Activated B cell treated with CpG ODN at 0.5 μM for 24 hours (primary cell): ENCODE data around the gene HOXB8. TPM values are rescaled to one million over a fixed set of nuclear protein-coding genes. Genes with fewer than 3 reads are reported as not detected.

Experiments used
- ATAC-seq: fragments of 200-7000 bp; cut with Tn5 transposase; one replicate; pipeline ENCODE4 v1.10.0; 2021; ENCODE audit warnings: low read depth, mild to moderate bottlenecking, moderate library complexity
- CTCF ChIA-PET: fragments of 350-600 bp; sonication (Branson Sonifier 250); formaldehyde crosslinking; loops from one replicate; lab custom pipeline; 2021; ENCODE audit warnings: antibody characterized with exemption; lab: Charles Lee
- POLR2A ChIA-PET: fragments of 350-600 bp; sonication (Branson Sonifier 250); formaldehyde crosslinking; loops from one replicate; lab custom pipeline; 2021; ENCODE audit warnings: antibody characterized with exemption; lab: Charles Lee
- DNase-seq: peaks from one replicate; pipeline ENCODE4 v3.0.0; 2022
- H3K27ac Mint-ChIP-seq: one replicate; pipeline ENCODE4 v1.8.0; 2020; ENCODE audit warnings: mixed read lengths
- H3K27me3 Mint-ChIP-seq: one replicate; pipeline ENCODE4 v1.8.0; 2021; ENCODE audit warnings: mixed read lengths
- H3K36me3 Mint-ChIP-seq: one replicate; pipeline ENCODE4 v1.8.0; 2021; ENCODE audit warnings: low read depth, mixed read lengths
- H3K4me1 Mint-ChIP-seq: one replicate; pipeline ENCODE4 v1.8.0; 2021; ENCODE audit warnings: mixed read lengths
- H3K4me3 Mint-ChIP-seq: one replicate; pipeline ENCODE4 v1.8.0; 2020; ENCODE audit warnings: mild to moderate bottlenecking, mixed read lengths
- H3K9me3 Mint-ChIP-seq: one replicate; pipeline ENCODE4 v1.8.0; 2020; ENCODE audit warnings: mixed read lengths
- intact Hi-C: fragments of 100-400 bp; cut with micrococcal nuclease; formaldehyde crosslinking; loops from one replicate; pipeline ENCODE4 v1.15.1; 2024
- total RNA-seq: library from RNA; stranded (reverse); gene quantifications from 2 replicates; pipeline ENCODE4 v1.2.3, GENCODE V29; 2022
- TF ChIP-seq, protein P1 (sequence below): fragments of 200-600 bp; IDR thresholded peaks from one replicate; pipeline ENCODE4 v1.8.0; 2022; ENCODE audit warnings: antibody characterized with exemption, mild to moderate bottlenecking

HOXB8 gene
- total RNA-seq, 1 donor from 2014 or later: not detected

DNA sequence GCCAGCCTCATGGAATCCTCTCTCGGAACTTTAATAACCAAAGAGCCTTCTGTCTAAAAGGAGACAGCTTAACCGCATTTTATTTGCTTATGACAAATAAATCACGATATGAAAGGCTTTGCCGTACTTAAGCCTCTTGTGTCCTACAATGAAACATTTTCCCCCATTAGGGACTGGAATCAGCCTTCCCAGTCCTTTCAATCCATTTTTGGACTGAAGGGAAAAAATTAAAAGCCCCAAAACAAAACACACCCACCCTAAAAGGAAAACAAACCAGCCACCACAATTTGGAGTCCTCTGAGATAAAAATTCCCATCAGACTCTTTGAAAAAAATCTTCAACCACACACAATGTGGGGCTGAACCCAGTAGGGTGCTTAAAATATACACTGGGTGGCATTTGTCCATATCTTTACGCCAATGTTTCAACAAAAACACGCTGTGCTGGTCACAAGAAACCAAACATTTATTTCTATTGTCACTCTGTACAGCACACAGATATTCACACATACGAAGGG, 40.0 kb downstream of the HOXB8 start:
- Mint-ChIP-seq H3K9me3 (no peaks in the 10 kb centered on the region), H3K27me3 (peaks cover 18% of the 10 kb centered on the region), H3K36me3 (peaks cover 2% of the 10 kb centered on the region), H3K4me1 (peaks cover 33% of the 10 kb centered on the region), H3K27ac (no peak overlapping the region), H3K4me3 (no peak overlapping the region)
- ATAC-seq (no peak), DNase-seq (no peak)
- CTCF ChIA-PET: no interaction called here
- POLR2A ChIA-PET: no interaction called here
- intact Hi-C loops: no loop called here
- TF ChIP-seq, protein P1, sequence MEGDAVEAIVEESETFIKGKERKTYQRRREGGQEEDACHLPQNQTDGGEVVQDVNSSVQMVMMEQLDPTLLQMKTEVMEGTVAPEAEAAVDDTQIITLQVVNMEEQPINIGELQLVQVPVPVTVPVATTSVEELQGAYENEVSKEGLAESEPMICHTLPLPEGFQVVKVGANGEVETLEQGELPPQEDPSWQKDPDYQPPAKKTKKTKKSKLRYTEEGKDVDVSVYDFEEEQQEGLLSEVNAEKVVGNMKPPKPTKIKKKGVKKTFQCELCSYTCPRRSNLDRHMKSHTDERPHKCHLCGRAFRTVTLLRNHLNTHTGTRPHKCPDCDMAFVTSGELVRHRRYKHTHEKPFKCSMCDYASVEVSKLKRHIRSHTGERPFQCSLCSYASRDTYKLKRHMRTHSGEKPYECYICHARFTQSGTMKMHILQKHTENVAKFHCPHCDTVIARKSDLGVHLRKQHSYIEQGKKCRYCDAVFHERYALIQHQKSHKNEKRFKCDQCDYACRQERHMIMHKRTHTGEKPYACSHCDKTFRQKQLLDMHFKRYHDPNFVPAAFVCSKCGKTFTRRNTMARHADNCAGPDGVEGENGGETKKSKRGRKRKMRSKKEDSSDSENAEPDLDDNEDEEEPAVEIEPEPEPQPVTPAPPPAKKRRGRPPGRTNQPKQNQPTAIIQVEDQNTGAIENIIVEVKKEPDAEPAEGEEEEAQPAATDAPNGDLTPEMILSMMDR: no peak

DNA sequence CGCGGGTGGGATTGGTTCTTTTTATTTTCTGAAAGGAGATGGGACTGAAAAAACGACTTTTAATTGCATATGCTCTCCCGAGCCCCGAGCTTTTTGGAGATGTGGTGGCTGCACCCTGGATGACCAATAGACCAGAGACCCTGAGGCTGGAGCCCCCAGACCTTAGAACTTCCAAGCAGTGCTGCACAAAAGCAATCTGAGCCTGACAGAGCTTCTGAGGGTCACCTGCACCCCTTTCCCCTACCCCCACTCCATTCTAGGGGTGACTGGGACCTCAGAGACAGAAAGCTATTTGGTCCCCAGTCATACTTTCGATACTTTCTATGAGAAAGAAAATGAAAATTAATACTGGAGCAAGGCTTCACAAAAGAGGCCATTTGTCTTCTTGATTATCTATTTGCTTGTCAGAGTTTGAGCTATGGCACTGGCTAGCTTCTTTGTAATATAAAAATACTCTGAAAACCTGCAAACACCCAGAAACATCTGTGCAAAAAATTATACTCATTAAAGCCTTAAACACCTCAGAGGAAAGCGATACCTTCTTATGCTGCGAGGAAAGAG, 40.5 kb downstream of the HOXB8 start:
- no peak for ATAC-seq
- no peak for DNase-seq
- ChIA-PET CTCF (interaction anchor here (0.8 kb wide), 1 partner anchor 18 kb away, joined by 3 read pairs; no protein-coding TSS in a partner anchor), POLR2A (interaction anchor here (0.6 kb wide), 1 partner anchor 8 kb away, joined by 3 read pairs; no protein-coding TSS in a partner anchor)
- no peak overlapping the region for H3K27ac Mint-ChIP-seq
- H3K4me1 Mint-ChIP-seq: peaks cover 30% of the 10 kb centered on the region
- TF ChIP-seq, protein P1: no peak
- H3K36me3 Mint-ChIP-seq: peaks cover 2% of the 10 kb centered on the region
- no peaks in the 10 kb centered on the region for H3K9me3 Mint-ChIP-seq
- peaks cover 18% of the 10 kb centered on the region for H3K27me3 Mint-ChIP-seq
- H3K4me3 Mint-ChIP-seq: no peak overlapping the region
- intact Hi-C loops: no loop called here

DNA sequence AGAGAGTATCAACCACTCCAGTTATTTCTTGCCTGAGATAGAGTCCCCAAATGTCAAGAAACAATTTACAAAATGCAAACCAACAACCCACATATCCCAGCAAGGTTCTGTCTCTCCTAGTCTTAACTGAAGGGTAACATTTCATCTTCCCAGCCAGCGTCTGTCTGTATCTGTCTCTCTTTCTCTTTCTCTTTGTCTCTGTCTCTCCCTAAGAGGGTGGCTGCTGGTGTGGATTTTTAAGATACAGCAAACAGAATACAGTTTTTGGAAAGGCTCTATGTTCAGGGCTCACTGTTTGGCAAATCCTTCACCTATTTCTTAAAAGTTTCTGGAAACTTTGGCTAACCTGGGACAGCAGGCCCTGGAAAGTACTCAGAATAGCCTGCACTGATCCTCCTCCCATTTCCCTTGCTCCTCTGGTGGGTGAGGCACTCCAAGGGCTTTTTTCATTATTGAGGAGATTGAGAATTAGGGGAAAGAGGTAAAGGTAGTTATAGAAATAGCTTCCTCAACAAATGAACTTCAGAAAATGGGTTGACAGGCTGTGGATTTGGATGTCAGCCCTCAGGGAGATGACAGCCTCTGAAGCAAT, 43.2 kb downstream of the HOXB8 start:
- no peak for ATAC-seq
- peaks cover 20% of the 10 kb centered on the region for H3K27me3 Mint-ChIP-seq

DNA sequence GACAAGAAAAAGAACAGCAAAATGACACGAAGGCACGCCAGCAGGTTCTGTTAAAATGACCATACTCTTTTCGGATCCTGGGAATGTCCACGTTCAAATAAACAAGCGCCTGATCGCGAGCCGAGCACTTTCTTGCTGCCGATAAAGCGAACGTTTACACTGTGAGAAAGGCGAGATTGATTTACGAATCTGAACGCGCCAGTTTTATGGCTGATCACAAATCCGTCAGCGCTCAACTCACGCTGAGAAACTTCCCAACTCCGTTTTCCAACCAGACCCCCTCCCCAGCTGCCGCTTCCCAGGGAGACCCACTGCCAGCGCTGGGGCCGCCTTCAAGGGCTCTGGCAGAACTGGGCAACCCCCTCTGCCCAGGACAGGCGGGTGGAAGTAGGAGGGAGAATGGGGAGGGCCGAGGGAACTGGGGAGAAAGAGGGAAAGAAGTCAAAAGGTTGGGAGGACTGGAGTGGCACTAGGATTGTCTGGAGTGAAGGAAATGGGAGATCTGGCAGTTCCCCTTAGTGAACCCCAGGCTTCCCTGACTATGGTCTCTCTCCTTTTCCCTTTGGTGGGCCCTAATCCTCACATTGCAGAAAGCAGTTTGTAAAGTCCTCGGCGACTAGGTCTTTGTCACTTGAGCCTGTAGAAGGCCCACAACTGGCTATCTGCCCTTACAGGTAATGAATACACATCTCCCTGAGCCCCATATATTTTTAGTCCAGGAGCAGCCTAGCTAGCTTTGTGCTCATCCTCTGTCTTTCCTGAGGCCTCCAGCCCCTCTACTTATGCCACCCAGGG, 43.9 kb downstream of the HOXB8 start:
- intact Hi-C loops: no loop called here
- Mint-ChIP-seq H3K9me3 (no peaks in the 10 kb centered on the region), H3K36me3 (no peaks in the 10 kb centered on the region), H3K27ac (no peak overlapping the region), H3K4me1 (peaks cover 12% of the 10 kb centered on the region), H3K27me3 (peaks cover 20% of the 10 kb centered on the region), H3K4me3 (no peak overlapping the region)
- ChIA-PET POLR2A (no interaction called here), CTCF (no interaction called here)
- TF ChIP-seq, protein P1: no peak
- ATAC-seq (no peak), DNase-seq (no peak)

More for the DNA sequence above, 43.2 kb downstream of the HOXB8 start:
- POLR2A ChIA-PET: no interaction called here
- no peaks in the 10 kb centered on the region for H3K36me3 Mint-ChIP-seq
- H3K4me3 Mint-ChIP-seq: no peak overlapping the region
- no peak for DNase-seq
- intact Hi-C loops: no loop called here
- H3K27ac Mint-ChIP-seq: no peak overlapping the region
- peaks cover 15% of the 10 kb centered on the region for H3K4me1 Mint-ChIP-seq
- CTCF ChIA-PET: no interaction called here
- TF ChIP-seq, protein P1: no peak
- no peaks in the 10 kb centered on the region for H3K9me3 Mint-ChIP-seq
